ENCODE data around the gene BCL2A1.

DNA sequence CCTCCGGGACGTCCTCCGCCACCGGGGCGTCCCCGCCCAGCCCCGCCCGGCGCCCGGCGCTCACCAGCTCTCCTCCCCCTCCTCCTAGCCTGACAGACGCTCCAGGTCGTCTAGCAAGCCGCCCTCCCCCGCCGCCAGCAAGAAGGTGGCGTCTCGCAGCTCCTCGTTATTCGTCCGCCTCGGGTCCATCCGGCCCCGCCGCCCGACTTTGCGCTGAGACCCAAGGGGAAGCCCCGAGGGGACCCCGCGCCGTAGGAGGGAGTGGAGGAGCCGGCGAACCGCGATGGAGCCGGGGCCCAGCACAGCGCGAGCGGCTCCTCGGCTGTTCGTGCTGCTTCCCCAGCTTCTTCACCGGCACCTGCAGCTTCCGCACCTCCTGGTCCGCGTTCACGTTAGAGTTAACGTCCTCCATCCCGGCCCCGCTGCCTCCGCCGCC is 47.9 kb downstream of the BCL2A1 start:
- TF ChIP-seq, protein P1, sequence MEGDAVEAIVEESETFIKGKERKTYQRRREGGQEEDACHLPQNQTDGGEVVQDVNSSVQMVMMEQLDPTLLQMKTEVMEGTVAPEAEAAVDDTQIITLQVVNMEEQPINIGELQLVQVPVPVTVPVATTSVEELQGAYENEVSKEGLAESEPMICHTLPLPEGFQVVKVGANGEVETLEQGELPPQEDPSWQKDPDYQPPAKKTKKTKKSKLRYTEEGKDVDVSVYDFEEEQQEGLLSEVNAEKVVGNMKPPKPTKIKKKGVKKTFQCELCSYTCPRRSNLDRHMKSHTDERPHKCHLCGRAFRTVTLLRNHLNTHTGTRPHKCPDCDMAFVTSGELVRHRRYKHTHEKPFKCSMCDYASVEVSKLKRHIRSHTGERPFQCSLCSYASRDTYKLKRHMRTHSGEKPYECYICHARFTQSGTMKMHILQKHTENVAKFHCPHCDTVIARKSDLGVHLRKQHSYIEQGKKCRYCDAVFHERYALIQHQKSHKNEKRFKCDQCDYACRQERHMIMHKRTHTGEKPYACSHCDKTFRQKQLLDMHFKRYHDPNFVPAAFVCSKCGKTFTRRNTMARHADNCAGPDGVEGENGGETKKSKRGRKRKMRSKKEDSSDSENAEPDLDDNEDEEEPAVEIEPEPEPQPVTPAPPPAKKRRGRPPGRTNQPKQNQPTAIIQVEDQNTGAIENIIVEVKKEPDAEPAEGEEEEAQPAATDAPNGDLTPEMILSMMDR (IDR thresholded peaks at IDR 0.05; ENCODE audit: low read depth, low read length), result no peak
- TF ChIP-seq POLR2A (IDR thresholded peaks at IDR 0.05; ENCODE audit: extremely low read depth, insufficient read length) (no peak), MYC (IDR thresholded peaks at IDR 0.05; ENCODE audit: low read depth, low read length) (no peak)

All from NB4 (cell line).